NCI-H1417 treated with DMSO at 0.1 percent for 48 hours (cell line): Measurements from ENCODE around the gene MDH2.
"Not testable (repeated sequence)": the region's sequence is repeated elsewhere in the genome, so short reads cannot be mapped to it uniquely, and the experiment has no call there.

ENCODE experiments used
- DNase-seq: peaks from one replicate; lab custom pipeline; 2025; lab: John Stamatoyannopoulos, UW

Gene MDH2

GRCh38 chr7:76108540-76109233 lies 60.8 kb downstream of the MDH2 start:
- DNase-seq, result no peak

- not testable (repeated sequence) for DNase-seq
Measured at GRCh38 chr7:76113042-76113630, 65.2 kb downstream of the MDH2 start.

GRCh38 chr7:76114742-76115141 lies 66.8 kb downstream of the MDH2 start:
- DNase-seq, result not testable (repeated sequence)
